SH-SY5Y (cell line): ENCODE results near the gene C12orf50.
A peak's percentile ranks its signal among the peaks of the same experiment; 100 is the strongest.

ENCODE experiments used
- GATA2 ChIP-seq: IDR thresholded peaks from 2 replicates; pipeline ENCODE4 v1.6.1; 2011; ENCODE audit warnings: mild to moderate bottlenecking, low read depth, low read length
- GATA3 ChIP-seq: IDR thresholded peaks from 2 replicates; pipeline ENCODE4 v1.6.1; 2011; ENCODE audit warnings: low read depth, mild to moderate bottlenecking, low read length, moderate library complexity

DNA sequence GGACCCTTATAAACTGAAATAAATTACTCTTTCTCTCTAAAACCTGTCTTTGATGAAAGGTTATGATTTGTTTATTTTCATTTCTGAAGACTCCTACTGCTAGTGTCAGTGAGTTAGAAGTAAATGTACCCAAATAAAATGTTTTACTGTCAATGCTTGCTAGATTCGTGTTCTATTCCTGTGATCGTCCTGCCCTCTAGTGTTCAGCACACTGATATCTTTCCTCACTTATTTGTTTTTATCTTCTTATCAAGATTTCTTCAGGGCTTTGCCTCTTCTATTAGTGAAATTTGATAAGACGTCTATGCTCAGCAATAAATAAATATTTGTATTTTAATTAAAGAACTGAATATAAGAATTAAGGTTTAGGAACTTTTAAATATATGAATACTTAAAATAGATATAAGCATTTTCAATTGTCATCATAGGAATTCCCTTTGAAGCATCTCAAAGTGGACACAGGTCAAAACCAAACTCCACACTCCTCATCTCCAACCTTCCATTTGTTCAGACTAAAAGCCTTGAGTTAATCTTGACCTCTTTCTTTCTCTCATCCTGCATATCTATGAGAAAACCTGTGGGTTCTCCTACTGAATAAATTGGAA is 75.8 kb downstream of the C12orf50 start:
- TF ChIP-seq GATA3, result peak; percentile 65
- no peak for TF ChIP-seq GATA2
